NK-92 (cell line): ENCODE results near the gene PCDH15.

ENCODE experiments used
- DNase-seq: peaks from one replicate; lab custom pipeline; 2025; ENCODE audit not compliant: unreplicated experiment; lab: John Stamatoyannopoulos, UW

PCDH15 gene

GRCh38 chr10:54708591-54708990 lies 92.4 kb downstream of the PCDH15 start:
- no peak for DNase-seq

GRCh38 chr10:54708021-54708420 lies 93.0 kb downstream of the PCDH15 start:
- no peak for DNase-seq

- DNase-seq: no peak
These were observed 98.2 kb downstream of the PCDH15 start for GRCh38 chr10:54702583-54703485.

DNA sequence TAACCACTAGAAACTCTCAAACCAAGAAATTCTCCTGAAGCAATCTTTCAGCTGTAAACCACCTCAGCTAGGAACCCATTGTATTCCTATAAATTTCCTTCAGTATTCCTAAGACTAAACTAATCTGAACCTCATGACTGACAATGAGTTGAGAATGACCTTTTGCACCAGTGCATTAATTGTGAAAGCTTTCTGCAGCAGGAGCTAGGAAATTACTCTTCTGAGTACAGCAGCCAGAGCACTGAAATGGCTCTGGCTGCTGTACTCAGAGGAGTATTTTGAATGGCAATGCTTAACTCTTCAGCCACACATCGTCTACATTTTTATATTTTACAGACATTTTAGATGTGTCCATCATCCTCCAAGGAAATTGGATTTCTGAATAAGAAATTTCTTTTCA lies 109.7 kb downstream of the PCDH15 start:
- no peak for DNase-seq

GRCh38 chr10:54682554-54682953 lies 118.5 kb downstream of the PCDH15 start:
- no peak for DNase-seq

GRCh38 chr10:54681136-54681535 lies 119.9 kb downstream of the PCDH15 start:
- no peak for DNase-seq

DNA sequence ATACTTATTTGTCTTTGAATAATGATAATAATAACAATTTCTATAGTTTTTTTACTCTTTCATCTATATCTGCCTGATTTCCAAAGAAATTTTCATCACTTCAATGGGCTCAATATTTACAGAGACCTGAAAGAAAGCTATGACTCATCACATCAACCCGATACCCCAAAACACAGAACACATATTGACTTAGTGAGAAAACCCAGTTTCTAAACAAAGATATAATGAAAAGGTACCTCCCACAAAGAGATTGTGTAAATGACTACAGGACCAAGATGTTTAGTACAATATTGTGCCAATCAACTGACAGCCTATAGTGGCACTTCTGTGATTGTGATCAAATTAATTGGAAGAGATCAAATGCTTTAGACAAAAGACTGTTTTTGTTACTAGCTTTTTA lies 133.9 kb downstream of the PCDH15 start:
- DNase-seq: no peak

- DNase-seq: no peak
These were observed 134.8 kb downstream of the PCDH15 start for GRCh38 chr10:54666192-54666591.

DNA sequence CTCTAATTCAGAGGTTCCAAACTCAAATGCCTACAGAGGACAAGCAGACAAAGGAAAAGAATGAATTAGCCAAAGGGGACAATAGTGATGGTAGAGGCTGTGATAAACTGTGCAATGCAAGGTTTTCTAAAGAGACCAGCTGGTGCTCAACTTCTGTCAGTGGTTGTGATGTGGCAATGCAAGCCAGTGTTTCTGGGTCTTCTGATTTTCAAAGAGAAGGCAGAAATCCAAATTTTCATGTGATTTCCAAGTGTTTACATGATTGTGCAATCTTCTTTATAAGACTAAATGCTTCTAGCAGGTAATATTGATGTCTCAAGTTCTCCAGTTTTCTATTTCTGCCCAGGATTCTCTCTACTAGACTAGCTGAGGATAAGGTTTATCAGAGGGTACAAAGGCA lies 135.9 kb downstream of the PCDH15 start:
- no peak for DNase-seq

DNA sequence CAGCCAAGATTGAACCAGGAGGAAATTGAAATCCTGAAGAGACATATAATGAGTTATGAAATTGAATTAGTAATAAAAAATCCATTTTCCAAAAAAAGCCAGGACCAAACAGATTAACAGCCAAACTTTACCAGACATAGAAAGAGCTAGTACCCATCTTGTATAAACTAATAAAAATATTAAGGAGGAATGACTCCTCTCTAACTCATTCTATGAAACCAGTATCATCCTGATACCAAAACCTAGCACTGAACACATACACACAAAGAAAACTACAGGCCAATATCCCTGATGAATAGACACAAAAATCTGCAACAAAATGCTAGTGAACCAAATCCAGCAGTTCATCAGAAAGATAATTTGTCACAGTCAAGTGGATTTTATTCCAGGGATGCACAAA lies 140.6 kb downstream of the PCDH15 start:
- DNase-seq: no peak

DNA sequence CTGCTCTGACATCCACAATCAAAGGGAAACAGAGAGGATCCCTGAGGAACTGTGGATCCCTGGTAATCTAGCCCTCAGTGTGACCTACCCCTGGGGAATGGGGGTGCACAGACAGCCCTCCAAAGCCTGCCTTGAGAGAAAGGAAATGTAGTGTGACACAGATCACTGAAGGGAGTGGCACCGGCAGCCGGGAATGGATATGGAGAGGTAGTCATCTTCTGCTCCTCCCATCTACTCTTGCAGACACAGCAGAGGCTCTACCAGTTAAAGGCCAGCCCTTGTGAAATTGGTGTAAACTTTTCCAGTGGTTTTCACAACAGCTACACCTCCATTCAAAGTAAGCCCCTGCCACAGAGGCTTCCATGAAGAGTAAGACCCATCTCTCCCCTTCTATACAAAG lies 144.4 kb downstream of the PCDH15 start:
- DNase-seq: no peak

GRCh38 chr10:54653518-54653917 lies 147.5 kb downstream of the PCDH15 start:
- DNase-seq: no peak

DNA sequence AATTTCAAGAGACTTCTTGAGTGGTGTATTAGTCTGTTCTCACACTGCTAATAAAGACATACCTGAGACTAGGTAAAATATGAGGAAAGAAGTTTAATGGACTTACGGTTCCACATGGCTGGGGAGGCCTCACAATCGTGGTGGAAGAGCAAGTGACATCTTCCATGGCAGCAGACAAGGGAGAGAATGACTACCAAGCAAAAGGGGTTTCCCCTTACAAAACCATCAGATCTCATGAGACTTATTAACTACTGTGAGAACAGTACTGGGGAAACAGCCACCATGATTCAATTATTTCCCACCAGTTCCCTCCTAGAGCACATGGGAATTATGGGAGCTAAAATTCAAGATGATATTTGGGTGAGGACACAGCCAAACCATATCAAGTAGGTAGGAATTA lies 150.5 kb downstream of the PCDH15 start:
- no peak for DNase-seq

DNA sequence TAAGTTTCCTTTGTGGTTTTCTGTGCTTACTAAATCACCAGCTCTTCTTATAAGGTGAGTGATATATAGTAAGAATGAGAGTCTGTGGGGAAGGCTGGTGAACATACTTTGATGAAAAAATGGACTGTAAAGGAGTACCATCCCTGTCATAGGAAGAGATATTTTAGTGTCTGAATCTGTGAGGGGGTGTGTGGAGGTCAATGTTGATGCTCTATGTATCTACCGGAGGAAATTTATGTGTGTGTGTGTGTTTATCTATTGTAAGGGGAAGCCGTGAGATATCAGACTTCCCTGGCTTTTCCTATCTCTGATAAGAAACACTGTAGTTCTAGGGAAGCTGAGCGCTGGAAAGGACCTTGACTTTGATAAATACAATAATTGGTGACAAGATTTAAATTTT lies 179.0 kb downstream of the PCDH15 start:
- DNase-seq: no peak

DNA sequence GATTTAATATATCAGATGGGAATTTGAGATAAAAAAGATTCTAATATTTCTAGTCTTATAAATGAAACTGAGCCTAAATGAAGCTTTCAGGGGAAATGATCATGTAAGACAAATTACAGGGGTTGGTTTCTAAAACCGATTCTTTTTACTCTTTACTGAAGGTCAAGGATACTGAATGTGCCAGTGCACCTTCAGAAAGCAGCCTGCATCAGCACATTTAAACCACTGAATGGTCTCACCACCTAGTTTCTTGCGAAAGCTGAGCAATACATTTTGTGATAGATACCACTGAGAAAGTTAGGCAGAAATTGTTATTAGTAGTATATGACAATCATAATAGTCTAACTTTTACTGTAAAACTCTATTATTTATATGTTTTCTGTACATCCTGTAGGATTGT lies 180.7 kb downstream of the PCDH15 start:
- no peak for DNase-seq

DNA sequence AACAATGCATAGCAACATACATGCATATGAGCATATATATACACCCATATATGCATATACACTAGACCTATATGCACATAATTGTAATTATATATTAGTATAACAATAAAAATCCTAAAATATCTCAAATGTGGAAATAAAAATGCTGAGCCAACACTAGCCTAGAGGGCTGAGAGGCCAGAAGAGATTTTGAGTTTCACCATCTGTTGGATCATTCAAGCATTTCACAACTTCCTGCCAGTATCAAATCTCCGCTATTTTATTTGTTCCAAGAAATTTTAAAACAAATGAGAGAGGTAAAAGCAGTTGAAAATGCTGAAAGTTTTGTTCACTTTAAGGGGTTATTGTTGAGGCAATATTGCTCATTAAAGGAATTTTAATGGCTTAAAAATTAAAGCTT lies 187.0 kb downstream of the PCDH15 start:
- no peak for DNase-seq

GRCh38 chr10:54613162-54613561 lies 187.9 kb downstream of the PCDH15 start:
- no peak for DNase-seq

GRCh38 chr10:54609423-54609822 lies 191.6 kb downstream of the PCDH15 start:
- DNase-seq: no peak

- no peak for DNase-seq
These were observed 193.0 kb downstream of the PCDH15 start for GRCh38 chr10:54607983-54608382.

DNA sequence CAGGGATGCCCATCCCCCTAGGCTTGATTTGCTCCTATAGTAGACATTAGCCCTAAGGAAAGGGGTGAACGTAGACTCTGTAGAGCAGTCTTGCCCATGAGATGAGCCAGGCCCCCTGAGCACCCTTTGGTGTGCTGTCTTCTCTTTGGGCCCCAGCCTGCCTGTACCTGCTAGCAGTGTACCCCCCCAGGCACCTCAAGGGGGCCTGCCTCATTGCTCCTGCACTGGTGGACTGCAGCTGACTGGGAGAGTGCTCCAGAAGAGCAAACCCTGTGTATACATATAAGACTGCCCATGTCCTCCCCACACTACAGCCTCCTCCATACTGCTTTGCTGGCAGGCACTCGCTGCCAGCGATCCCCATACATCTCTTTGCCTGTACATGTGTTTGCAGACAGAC lies 206.7 kb downstream of the PCDH15 start:
- no peak for DNase-seq

- no peak for DNase-seq
These were observed 213.1 kb downstream of the PCDH15 start for GRCh38 chr10:54587971-54588370.

- DNase-seq: no peak
These were observed 215.5 kb downstream of the PCDH15 start for GRCh38 chr10:54585572-54585971.

- DNase-seq: no peak
These were observed 223.3 kb downstream of the PCDH15 start for GRCh38 chr10:54577682-54578081.
